ENCODE data around the gene NELL1.

Gene NELL1

GRCh38 chr11:21414953-21415352 lies 745.6 kb downstream of the NELL1 start:
- H3K27me3 ChIP-seq (ENCODE audit: insufficient read depth, low read length, poor library complexity) = no peaks in the 10 kb centered on the region
- H3K9me3 ChIP-seq (ENCODE audit: insufficient read depth, low read length, severe bottlenecking) = no peaks in the 10 kb centered on the region
- H3K36me3 ChIP-seq (ENCODE audit: insufficient read depth, low read length) = no peaks in the 10 kb centered on the region
- no peaks in the 10 kb centered on the region for H3K79me2 ChIP-seq (ENCODE audit: insufficient read depth, low read length)
- no peak overlapping the region for H3K27ac ChIP-seq (ENCODE audit: low read length)
- TF ChIP-seq CTCF (IDR thresholded peaks at IDR 0.05; ENCODE audit: borderline replicate concordance, extremely low read depth, low read length, poor library complexity, severe bottlenecking) (no peak), EZH2 (IDR thresholded peaks at IDR 0.05; ENCODE audit: borderline replicate concordance, low read depth, low read length, severe bottlenecking) (no peak)
- ATAC-seq (ENCODE audit: insufficient read depth, low read depth) = no peak
- H3K4me3 ChIP-seq (ENCODE audit: low read depth in 1 of 2, low read length in 2 of 2) = no peak overlapping the region
- H4K20me1 ChIP-seq (ENCODE audit: insufficient read depth, low read length) = no peaks in the 10 kb centered on the region
- DNase-seq = no peak
- no peak overlapping the region for H3K4me2 ChIP-seq (ENCODE audit: insufficient read depth, low read length)
- H2AFZ ChIP-seq (ENCODE audit: low read depth, low read length) = no peak overlapping the region
- no peaks in the 10 kb centered on the region for H3K4me1 ChIP-seq (ENCODE audit: insufficient read depth, low read length)
- H3K9ac ChIP-seq (ENCODE audit: low read depth, low read length) = no peak overlapping the region

- ATAC-seq (ENCODE audit: insufficient read depth, low read depth) (no peak), DNase-seq (no peak)
- no peak overlapping the region for H3K27ac ChIP-seq (ENCODE audit: low read length)
- H3K36me3 ChIP-seq (ENCODE audit: insufficient read depth, low read length) = no peaks in the 10 kb centered on the region
- no peaks in the 10 kb centered on the region for H3K9me3 ChIP-seq (ENCODE audit: insufficient read depth, low read length, severe bottlenecking)
- H3K4me3 ChIP-seq (ENCODE audit: low read depth in 1 of 2, low read length in 2 of 2) = no peak overlapping the region
- TF ChIP-seq EZH2 (IDR thresholded peaks at IDR 0.05; ENCODE audit: borderline replicate concordance, low read depth, low read length, severe bottlenecking) = no peak
- TF ChIP-seq CTCF (IDR thresholded peaks at IDR 0.05; ENCODE audit: borderline replicate concordance, extremely low read depth, low read length, poor library complexity, severe bottlenecking) = no peak
- H3K79me2 ChIP-seq (ENCODE audit: insufficient read depth, low read length) = no peaks in the 10 kb centered on the region
- no peaks in the 10 kb centered on the region for H3K4me1 ChIP-seq (ENCODE audit: insufficient read depth, low read length)
- H3K9ac ChIP-seq (ENCODE audit: low read depth, low read length) = no peak overlapping the region
- no peak overlapping the region for H3K4me2 ChIP-seq (ENCODE audit: insufficient read depth, low read length)
- no peaks in the 10 kb centered on the region for H3K27me3 ChIP-seq (ENCODE audit: insufficient read depth, low read length, poor library complexity)
- H4K20me1 ChIP-seq (ENCODE audit: insufficient read depth, low read length) = no peaks in the 10 kb centered on the region
- no peak overlapping the region for H2AFZ ChIP-seq (ENCODE audit: low read depth, low read length)
Observed at GRCh38 chr11:21415606-21416005, 746.2 kb downstream of the NELL1 start.

GRCh38 chr11:21421711-21422329 lies 752.4 kb downstream of the NELL1 start:
- no peak overlapping the region for H2AFZ ChIP-seq (ENCODE audit: low read depth, low read length)
- no peaks in the 10 kb centered on the region for H4K20me1 ChIP-seq (ENCODE audit: insufficient read depth, low read length)
- H3K4me2 ChIP-seq (ENCODE audit: insufficient read depth, low read length) = no peak overlapping the region
- H3K36me3 ChIP-seq (ENCODE audit: insufficient read depth, low read length) = no peaks in the 10 kb centered on the region
- H3K4me1 ChIP-seq (ENCODE audit: insufficient read depth, low read length) = no peaks in the 10 kb centered on the region
- ATAC-seq (ENCODE audit: insufficient read depth, low read depth) (no peak), DNase-seq (no peak)
- H3K4me3 ChIP-seq (ENCODE audit: low read depth in 1 of 2, low read length in 2 of 2) = no peak overlapping the region
- H3K9me3 ChIP-seq (ENCODE audit: insufficient read depth, low read length, severe bottlenecking) = no peaks in the 10 kb centered on the region
- H3K79me2 ChIP-seq (ENCODE audit: insufficient read depth, low read length) = no peaks in the 10 kb centered on the region
- no peaks in the 10 kb centered on the region for H3K27me3 ChIP-seq (ENCODE audit: insufficient read depth, low read length, poor library complexity)
- TF ChIP-seq CTCF (IDR thresholded peaks at IDR 0.05; ENCODE audit: borderline replicate concordance, extremely low read depth, low read length, poor library complexity, severe bottlenecking) (no peak), EZH2 (IDR thresholded peaks at IDR 0.05; ENCODE audit: borderline replicate concordance, low read depth, low read length, severe bottlenecking) (no peak)
- no peak overlapping the region for H3K27ac ChIP-seq (ENCODE audit: low read length)
- H3K9ac ChIP-seq (ENCODE audit: low read depth, low read length) = no peak overlapping the region
